A673 (cell line): ENCODE data around the gene OR10K1. TPM values are rescaled to one million over a fixed set of nuclear protein-coding genes. Genes with fewer than 3 reads are reported as not detected.

Experiments
- BruUV-seq: library from RNA; stranded (reverse); fragments of 400-500 nt; replicated peaks from 2 replicates; lab custom pipeline; 2021; lab: Mats Ljungman, UMichigan
- CTCF ChIA-PET: fragments of 300-600 bp; sonication (Branson Sonifier 250); formaldehyde crosslinking; loops from one replicate; lab custom pipeline; 2022; ENCODE audit warnings: antibody characterized with exemption; lab: Charles Lee
- POLR2A ChIA-PET: fragments of 300-600 bp; sonication (Branson Sonifier 250); formaldehyde crosslinking; loops from one replicate; lab custom pipeline; 2022; ENCODE audit warnings: antibody characterized with exemption; ENCODE audit not compliant: low non-redundant PET; lab: Charles Lee
- DNase-seq: peaks from one replicate; pipeline ENCODE4 v3.0.0-alpha.2; 2015; ENCODE audit warnings: low spot score
- H3K27ac ChIP-seq: fragments of 200-600 bp; sonication (generic); 2 replicates; pipeline ENCODE4 v1.5.1; 2016; ENCODE audit warnings: mixed run types, low read depth, mild to moderate bottlenecking, mixed read lengths, antibody characterized with exemption, low read length; ENCODE audit not compliant: poor library complexity, severe bottlenecking
- H3K27me3 ChIP-seq: fragments of 200-600 bp; sonication (generic); replicated peaks from 2 replicates; pipeline ENCODE4 v1.6.1; 2017; ENCODE audit warnings: mixed run types, low read depth, mild to moderate bottlenecking, mixed read lengths, antibody characterized with exemption, low read length; ENCODE audit not compliant: insufficient read depth, poor library complexity
- H3K36me3 ChIP-seq: fragments of 200-600 bp; sonication (generic); 2 replicates; pipeline ENCODE4 v1.6.1; 2016; ENCODE audit warnings: mixed run types, mild to moderate bottlenecking, mixed read lengths, antibody characterized with exemption, low read length; ENCODE audit not compliant: insufficient read depth, poor library complexity, severe bottlenecking
- H3K4me1 ChIP-seq: fragments of 200-600 bp; sonication (generic); 2 replicates; pipeline ENCODE4 v1.6.1; 2017; ENCODE audit warnings: mixed run types, mild to moderate bottlenecking, mixed read lengths, antibody characterized with exemption, low read length; ENCODE audit not compliant: insufficient read depth, poor library complexity, severe bottlenecking
- H3K4me3 ChIP-seq: fragments of 200-600 bp; sonication (generic); 2 replicates; pipeline ENCODE4 v1.5.1; 2016; ENCODE audit warnings: low read depth, mixed run types, mild to moderate bottlenecking, mixed read lengths, low read length; ENCODE audit not compliant: poor library complexity, severe bottlenecking
- H3K9me3 ChIP-seq: fragments of 200-600 bp; sonication (generic); 2 replicates; pipeline ENCODE4 v1.6.1; 2016; ENCODE audit warnings: mixed run types, low read depth, mild to moderate bottlenecking, mixed read lengths, antibody characterized with exemption, low read length; ENCODE audit not compliant: poor library complexity, severe bottlenecking
- CTCF ChIP-seq: fragments of 300-800, 200-600 bp; sonication (generic); conservative IDR thresholded peaks from 2 replicates; pipeline ENCODE4 v1.5.1; 2017; ENCODE audit warnings: low read depth, mild to moderate bottlenecking, antibody characterized with exemption, low read length, moderate library complexity, mixed read lengths
- EZH2 ChIP-seq: fragments of 200-600 bp; sonication (generic); IDR thresholded peaks from 2 replicates; pipeline ENCODE4 v1.6.1; 2017; ENCODE audit warnings: borderline replicate concordance, low read depth, mild to moderate bottlenecking, mixed read lengths, antibody characterized with exemption, low read length; ENCODE audit not compliant: poor library complexity, severe bottlenecking
- intact Hi-C: fragments of 100-400 bp; cut with micrococcal nuclease; formaldehyde crosslinking; loops from one replicate; pipeline ENCODE4 v1.10.0; 2022; ENCODE audit not compliant: unreplicated experiment
- total RNA-seq: library from RNA; stranded (reverse); gene quantifications from 2 replicates; pipeline ENCODE4 v1.2.3, GENCODE V29; 2021

Gene OR10K1
- total RNA-seq, 1 experiment from 2014 or later = not detected

GRCh38 chr1:158496374-158496773 is 34.7 kb downstream of the OR10K1 start:
- no TSS peak for BruUV-seq
- CTCF ChIA-PET = interaction anchor here (1.3 kb wide), 2 partner anchors 293 to 534 kb away, joined by 3 to 6 read pairs; no protein-coding TSS in a partner anchor

GRCh38 chr1:158506369-158506987 is 44.8 kb downstream of the OR10K1 start:
- no peaks in the 10 kb centered on the region for H3K4me1 ChIP-seq
- BruUV-seq = no TSS peak
- ChIA-PET CTCF (interaction anchor here (1.0 kb wide), 1 partner anchor 492 kb away, joined by 5 read pairs; no protein-coding TSS in a partner anchor), POLR2A (no interaction called here)
- intact Hi-C loops = loop anchor here (1.0 to 2.0 kb wide), 2 partner anchors 492 to 566 kb away; no protein-coding TSS in a partner anchor
- H3K9me3 ChIP-seq = no peaks in the 10 kb centered on the region
- TF ChIP-seq EZH2 (no peak), CTCF (peak; percentile 78)
- peaks cover 18% of the 10 kb centered on the region for H3K27me3 ChIP-seq
- no peak overlapping the region for H3K4me3 ChIP-seq
- DNase-seq = peak; percentile 65
- no peak overlapping the region for H3K27ac ChIP-seq
- H3K36me3 ChIP-seq = no peaks in the 10 kb centered on the region

More at GRCh38 chr1:158496374-158496773, 34.7 kb downstream of the OR10K1 start:
- H3K4me3 ChIP-seq = no peak overlapping the region
- H3K27me3 ChIP-seq = peaks cover 51% of the 10 kb centered on the region
- H3K27ac ChIP-seq = no peak overlapping the region
- peak; percentile 42 for DNase-seq
- POLR2A ChIA-PET = no interaction called here
- H3K4me1 ChIP-seq = no peaks in the 10 kb centered on the region
- TF ChIP-seq CTCF (peak; percentile 50), EZH2 (no peak)
- intact Hi-C loops = loop anchor here (5.0 to 10.0 kb wide), 2 partner anchors 294 to 532 kb away; no protein-coding TSS in a partner anchor
- no peaks in the 10 kb centered on the region for H3K36me3 ChIP-seq
- no peaks in the 10 kb centered on the region for H3K9me3 ChIP-seq

- DNase-seq = no peak
- H3K36me3 ChIP-seq = no peaks in the 10 kb centered on the region
- TF ChIP-seq EZH2 (no peak), CTCF (no peak)
- no peak overlapping the region for H3K27ac ChIP-seq
- intact Hi-C loops = loop anchor here (2.0 kb wide), 1 partner anchor 491 kb away; no protein-coding TSS in a partner anchor
- ChIA-PET POLR2A (no interaction called here), CTCF (no interaction called here)
- no TSS peak for BruUV-seq
- H3K4me3 ChIP-seq = no peak overlapping the region
- peaks cover 18% of the 10 kb centered on the region for H3K27me3 ChIP-seq
- H3K4me1 ChIP-seq = no peaks in the 10 kb centered on the region
- no peaks in the 10 kb centered on the region for H3K9me3 ChIP-seq
These were observed 45.9 kb downstream of the OR10K1 start for GRCh38 chr1:158507511-158507910.
